Caco-2 (cell line): ENCODE data around the gene C9orf152. TPM values are rescaled to one million over a fixed set of nuclear protein-coding genes. Genes with fewer than 3 reads are reported as not detected.

Experiments
- BruUV-seq: library from RNA; stranded (reverse); fragments of 400-500 nt; replicated peaks from 2 replicates; lab custom pipeline; 2021; lab: Mats Ljungman, UMichigan
- CTCF ChIA-PET: fragments of 300-600 bp; sonication (Branson Sonifier 250); formaldehyde crosslinking; loops from one replicate; lab custom pipeline; 2022; ENCODE audit warnings: antibody characterized with exemption; lab: Charles Lee
- POLR2A ChIA-PET: fragments of 300-600 bp; sonication (Branson Sonifier 250); formaldehyde crosslinking; loops from one replicate; lab custom pipeline; 2022; ENCODE audit warnings: antibody characterized with exemption; lab: Charles Lee
- DNase-seq, 2 experiments: peaks; one replicate each; pipeline versions ENCODE4 v3.0.0 to v3.0.0-alpha.2; 2020 to 2022
- H3K27me3 ChIP-seq: replicated peaks from 2 replicates; pipeline ENCODE4 v1.6.0; 2011; ENCODE audit warnings: low read length; ENCODE audit not compliant: control insufficient read depth, insufficient read depth
- H3K36me3 ChIP-seq: 2 replicates; pipeline ENCODE4 v1.5.1; 2011; ENCODE audit warnings: low read length; ENCODE audit not compliant: control insufficient read depth, insufficient read depth
- H3K4me1 ChIP-seq: fragments of 250-450 bp; sonication (Bioruptor Pico); 2 replicates; pipeline ENCODE4 v1.5.1; 2020; ENCODE audit warnings: mild to moderate bottlenecking
- H3K4me3 ChIP-seq: 2 replicates; pipeline ENCODE4 v1.5.1; 2011; ENCODE audit warnings: low read depth, mild to moderate bottlenecking, control low read depth, low read length
- H3K9me3 ChIP-seq: fragments of 250-450 bp; sonication (Bioruptor Pico); 2 replicates; pipeline ENCODE4 v1.5.1; 2020; ENCODE audit warnings: mild to moderate bottlenecking, moderate library complexity
- H3K27ac Mint-ChIP-seq: one replicate; pipeline ENCODE4 v1.8.0; 2022; ENCODE audit warnings: mixed read lengths; ENCODE audit not compliant: unreplicated experiment
- H3K27me3 Mint-ChIP-seq: one replicate; pipeline ENCODE4 v1.8.0; 2022; ENCODE audit warnings: mixed read lengths; ENCODE audit not compliant: insufficient read depth, unreplicated experiment
- H3K36me3 Mint-ChIP-seq: one replicate; pipeline ENCODE4 v1.8.0; 2022; ENCODE audit warnings: mild to moderate bottlenecking, mixed read lengths; ENCODE audit not compliant: insufficient read depth, unreplicated experiment
- H3K4me1 Mint-ChIP-seq: one replicate; pipeline ENCODE4 v1.8.0; 2022; ENCODE audit warnings: low read depth, mixed read lengths; ENCODE audit not compliant: unreplicated experiment
- H3K4me3 Mint-ChIP-seq: one replicate; pipeline ENCODE4 v1.8.0; 2022; ENCODE audit warnings: mild to moderate bottlenecking, moderate library complexity, mixed read lengths; ENCODE audit not compliant: unreplicated experiment
- H3K9me3 Mint-ChIP-seq: one replicate; pipeline ENCODE4 v1.8.0; 2022; ENCODE audit warnings: mixed read lengths; ENCODE audit not compliant: unreplicated experiment
- intact Hi-C: fragments of 100-400 bp; cut with micrococcal nuclease; formaldehyde crosslinking; loops from one replicate; pipeline ENCODE4 v1.10.0; 2022; ENCODE audit not compliant: unreplicated experiment
- total RNA-seq: library from RNA; stranded (reverse); gene quantifications from 2 replicates; pipeline ENCODE4 v1.2.3, GENCODE V29; 2022
- TF ChIP-seq, protein P1 (sequence below), 2 experiments: fragments of 200-600 bp in 1 of 2; IDR thresholded peaks; 1 replicate in 1 of 2; 2 replicates in 1 of 2; pipeline versions ENCODE4 v1.5.1 to v1.8.0; 2011 to 2022; ENCODE audit warnings: antibody characterized with exemption in 1 of 2, control low read depth in 1 of 2, inconsistent platforms in 1 of 2, low read depth in 1 of 2, low read length in 1 of 2, mild to moderate bottlenecking in 1 of 2, moderate library complexity in 1 of 2; ENCODE audit not compliant: insufficient read depth in 1 of 2, severe bottlenecking in 1 of 2, unreplicated experiment in 1 of 2

The C9orf152 gene
- total RNA-seq, 1 experiment from 2014 or later: 0.36 TPM

DNA sequence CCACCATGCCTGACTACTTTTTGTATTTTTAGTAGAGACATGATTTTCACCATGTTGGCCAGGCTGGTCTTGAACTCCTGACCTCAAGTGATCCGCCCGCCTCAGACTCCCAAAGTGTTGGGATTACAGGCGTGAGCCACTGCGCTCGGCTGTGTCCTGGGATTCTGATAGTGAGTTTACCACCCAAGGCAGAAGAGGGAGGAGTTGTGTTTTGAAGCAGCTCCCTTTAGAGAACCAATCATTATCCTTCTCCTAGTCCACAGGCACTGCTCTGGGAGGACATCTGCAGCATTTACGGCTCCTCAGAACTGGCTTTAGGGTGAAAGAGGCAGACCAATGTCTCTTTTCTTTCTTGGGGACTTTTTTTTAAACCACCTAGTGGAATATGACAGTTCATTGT lies 5.7 kb downstream of the C9orf152 start:
- CTCF ChIA-PET: no interaction called here
- TF ChIP-seq, protein P1, sequence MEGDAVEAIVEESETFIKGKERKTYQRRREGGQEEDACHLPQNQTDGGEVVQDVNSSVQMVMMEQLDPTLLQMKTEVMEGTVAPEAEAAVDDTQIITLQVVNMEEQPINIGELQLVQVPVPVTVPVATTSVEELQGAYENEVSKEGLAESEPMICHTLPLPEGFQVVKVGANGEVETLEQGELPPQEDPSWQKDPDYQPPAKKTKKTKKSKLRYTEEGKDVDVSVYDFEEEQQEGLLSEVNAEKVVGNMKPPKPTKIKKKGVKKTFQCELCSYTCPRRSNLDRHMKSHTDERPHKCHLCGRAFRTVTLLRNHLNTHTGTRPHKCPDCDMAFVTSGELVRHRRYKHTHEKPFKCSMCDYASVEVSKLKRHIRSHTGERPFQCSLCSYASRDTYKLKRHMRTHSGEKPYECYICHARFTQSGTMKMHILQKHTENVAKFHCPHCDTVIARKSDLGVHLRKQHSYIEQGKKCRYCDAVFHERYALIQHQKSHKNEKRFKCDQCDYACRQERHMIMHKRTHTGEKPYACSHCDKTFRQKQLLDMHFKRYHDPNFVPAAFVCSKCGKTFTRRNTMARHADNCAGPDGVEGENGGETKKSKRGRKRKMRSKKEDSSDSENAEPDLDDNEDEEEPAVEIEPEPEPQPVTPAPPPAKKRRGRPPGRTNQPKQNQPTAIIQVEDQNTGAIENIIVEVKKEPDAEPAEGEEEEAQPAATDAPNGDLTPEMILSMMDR (IDR thresholded peaks at IDR 0.05; ENCODE audit: insufficient read depth in 1 of 2, low read depth in 1 of 2, low read length in 1 of 2, severe bottlenecking in 1 of 2, unreplicated experiment in 1 of 2): no peak
- H3K4me3 Mint-ChIP-seq: no peak overlapping the region
- no peaks in the 10 kb centered on the region for H3K36me3 ChIP-seq
- peaks cover 47% of the 10 kb centered on the region for H3K4me1 ChIP-seq
- no peaks in the 10 kb centered on the region for H3K27me3 Mint-ChIP-seq
- no peak overlapping the region for H3K4me3 ChIP-seq
- BruUV-seq: no TSS peak
- H3K9me3 Mint-ChIP-seq: peaks cover 6% of the 10 kb centered on the region
- POLR2A ChIA-PET: no interaction called here
- H3K36me3 Mint-ChIP-seq: peaks cover 14% of the 10 kb centered on the region
- no peak overlapping the region for H3K27ac Mint-ChIP-seq
- H3K9me3 ChIP-seq: peaks cover 9% of the 10 kb centered on the region
- H3K27me3 ChIP-seq: no peaks in the 10 kb centered on the region
- no peak for DNase-seq
- intact Hi-C loops: no loop called here
- peaks cover 8% of the 10 kb centered on the region for H3K4me1 Mint-ChIP-seq

DNA sequence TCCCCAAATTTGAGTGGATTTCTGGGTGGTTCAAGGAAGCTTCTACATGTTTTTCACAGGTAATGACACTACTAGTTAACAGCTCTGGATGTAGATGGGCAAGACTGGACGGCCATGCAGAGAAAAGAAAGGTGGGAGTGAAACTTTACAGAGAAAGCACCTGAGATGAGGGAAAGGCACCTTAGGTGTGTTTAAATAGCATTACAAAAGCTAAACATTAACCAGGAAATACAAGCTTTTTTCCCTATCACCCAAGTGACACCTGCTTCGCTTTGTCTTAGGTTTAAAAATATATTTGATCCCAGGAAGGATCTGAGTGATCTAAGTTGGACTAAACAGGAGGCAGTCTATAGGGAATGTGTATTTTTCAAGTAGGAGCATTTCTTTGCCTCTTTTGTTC lies 8.3 kb downstream of the C9orf152 start:
- TF ChIP-seq, protein P1 (IDR thresholded peaks at IDR 0.05; ENCODE audit: insufficient read depth in 1 of 2, low read depth in 1 of 2, low read length in 1 of 2, severe bottlenecking in 1 of 2, unreplicated experiment in 1 of 2): no peak
- H3K9me3 ChIP-seq: peaks cover 31% of the 10 kb centered on the region
- DNase-seq: peak in 1 of 2 experiments; percentile 27
- intact Hi-C loops: no loop called here
- H3K9me3 Mint-ChIP-seq: peaks cover 6% of the 10 kb centered on the region
- H3K4me1 Mint-ChIP-seq: peaks cover 7% of the 10 kb centered on the region
- H3K4me3 ChIP-seq: no peak overlapping the region
- H3K36me3 ChIP-seq: no peaks in the 10 kb centered on the region
- no peak overlapping the region for H3K4me3 Mint-ChIP-seq
- CTCF ChIA-PET: interaction anchor here (0.6 to 1.0 kb wide), 3 partner anchors 16 to 158 kb away, joined by 3 to 4 read pairs (median 3); no protein-coding TSS in a partner anchor
- POLR2A ChIA-PET: no interaction called here
- H3K36me3 Mint-ChIP-seq: peaks cover 24% of the 10 kb centered on the region
- peak overlapping the region; percentile 25 for H3K27ac Mint-ChIP-seq
- BruUV-seq: no TSS peak
- no peaks in the 10 kb centered on the region for H3K27me3 ChIP-seq
- H3K4me1 ChIP-seq: peaks cover 48% of the 10 kb centered on the region
- no peaks in the 10 kb centered on the region for H3K27me3 Mint-ChIP-seq

DNA sequence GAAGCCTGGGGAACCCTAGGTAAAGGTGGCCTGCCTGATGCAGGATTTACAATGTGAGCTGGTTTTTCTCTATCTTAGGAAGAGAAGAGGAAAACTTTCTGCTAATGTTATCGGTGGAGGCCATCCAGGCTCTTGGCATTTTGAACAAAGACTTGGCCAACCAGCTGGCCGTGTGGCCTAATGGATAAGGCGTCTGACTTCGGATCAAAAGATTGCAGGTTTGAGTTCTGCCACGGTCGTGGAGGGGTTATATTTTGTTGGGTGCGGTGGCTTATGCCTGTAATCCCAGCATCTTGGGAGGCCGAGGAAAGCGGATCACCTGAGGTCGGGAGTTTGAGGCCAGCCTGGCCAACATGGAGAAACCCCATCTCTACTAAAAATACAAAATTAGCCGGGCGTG lies 9.6 kb downstream of the C9orf152 start:
- DNase-seq: no peak
- peaks cover 15% of the 10 kb centered on the region for H3K9me3 Mint-ChIP-seq
- ChIA-PET CTCF (no interaction called here), POLR2A (interaction anchor here (0.7 kb wide), 1 partner anchor 70 kb away, joined by 3 read pairs; no protein-coding TSS in a partner anchor)
- H3K27me3 Mint-ChIP-seq: no peaks in the 10 kb centered on the region
- peaks cover 36% of the 10 kb centered on the region for H3K9me3 ChIP-seq
- peaks cover 32% of the 10 kb centered on the region for H3K36me3 Mint-ChIP-seq
- H3K36me3 ChIP-seq: no peaks in the 10 kb centered on the region
- no peak overlapping the region for H3K4me3 ChIP-seq
- peaks cover 58% of the 10 kb centered on the region for H3K4me1 ChIP-seq
- H3K27ac Mint-ChIP-seq: peak overlapping the region; percentile 55
- TF ChIP-seq, protein P1 (IDR thresholded peaks at IDR 0.05; ENCODE audit: insufficient read depth in 1 of 2, low read depth in 1 of 2, low read length in 1 of 2, severe bottlenecking in 1 of 2, unreplicated experiment in 1 of 2): no peak
- intact Hi-C loops: no loop called here
- H3K27me3 ChIP-seq: no peaks in the 10 kb centered on the region
- H3K4me1 Mint-ChIP-seq: peaks cover 14% of the 10 kb centered on the region
- BruUV-seq: no TSS peak
- H3K4me3 Mint-ChIP-seq: no peak overlapping the region
